Mucosa of rectum (tissue), 2 donors: ENCODE results near the gene TOR1A.
A peak's percentile ranks its signal among the peaks of the same experiment; 100 is the strongest.

ENCODE experiments used
- H3K27ac ChIP-seq, 2 donors: one replicate each; pipeline ENCODE4 v1.7.0; 2013; ENCODE audit warnings: inconsistent platforms in 2 of 2, low read depth in 2 of 2, low read length in 2 of 2
- H3K27me3 ChIP-seq, 2 donors: one replicate each; pipeline ENCODE4 v1.7.0; 2013; ENCODE audit warnings: low read length in 2 of 2; ENCODE audit not compliant: control insufficient read depth in 2 of 2, insufficient read depth in 2 of 2
- H3K36me3 ChIP-seq, 2 donors: one replicate each; pipeline ENCODE4 v1.7.0; 2013; ENCODE audit warnings: low read length in 2 of 2; ENCODE audit not compliant: control insufficient read depth in 2 of 2, insufficient read depth in 2 of 2
- H3K4me1 ChIP-seq, 2 donors: one replicate each; pipeline ENCODE4 v1.7.0; 2013; ENCODE audit warnings: low read length in 2 of 2, mild to moderate bottlenecking in 1 of 2; ENCODE audit not compliant: control insufficient read depth in 2 of 2, insufficient read depth in 2 of 2
- H3K4me3 ChIP-seq, 2 donors: one replicate each; pipeline ENCODE4 v1.7.0; 2013; ENCODE audit warnings: low read length in 2 of 2
- H3K9ac ChIP-seq, 2 donors: one replicate each; pipeline ENCODE4 v1.7.0; 2013; ENCODE audit warnings: low read length in 2 of 2, low read depth in 1 of 2, mild to moderate bottlenecking in 1 of 2
- H3K9me3 ChIP-seq, 2 donors: one replicate each; pipeline ENCODE4 v1.7.0; 2013; ENCODE audit warnings: low read length in 2 of 2; ENCODE audit not compliant: control insufficient read depth in 2 of 2
- donor health status: healthy.
- donor health status: Normal muscosa, but diverticular disease.

The TOR1A gene

GRCh38 chr9:129823935-129824601, at the start of gene TOR1A:
TSS of gene TOR1A (minus strand) at chr9:129824136. CDS start at chr9:129824085, 51 bp downstream.
- Histone ChIP-seq H3K9ac (peak within 1 kb of the TSS; percentile 72 to 79), H3K27me3 (no peaks in the 10 kb centered on the region), H3K36me3 (peaks cover 22 to 37% of the 10 kb centered on the region in 2 donors), H3K27ac (peak within 1 kb of the TSS; percentile 57 to 76), H3K9me3 (no peaks in the 10 kb centered on the region), H3K4me3 (peak within 1 kb of the TSS; percentile 79 to 94), H3K4me1 (peaks cover 3 to 7% of the 10 kb centered on the region in 2 donors)

GRCh38 chr9:129871046-129871445, 47.1 kb upstream of the TOR1A start:
- Histone ChIP-seq H3K27me3 (no peaks in the 10 kb centered on the region), H3K4me3 (no peak overlapping the region), H3K4me1 (no peaks in the 10 kb centered on the region), H3K36me3 (peaks cover 22 to 28% of the 10 kb centered on the region in 2 donors), H3K9ac (no peak overlapping the region), H3K9me3 (no peaks in the 10 kb centered on the region), H3K27ac (no peak overlapping the region)

GRCh38 chr9:129869585-129870501, 45.9 kb upstream of the TOR1A start:
- peaks cover 18 to 23% of the 10 kb centered on the region in 2 donors for H3K36me3 ChIP-seq
- no peaks in the 10 kb centered on the region for H3K4me1 ChIP-seq
- H3K4me3 ChIP-seq: no peak overlapping the region

GRCh38 chr9:129868872-129869486, 45.0 kb upstream of the TOR1A start:
- Histone ChIP-seq H3K27ac (peak overlapping the region in 1 of 2 donors; percentile 65), H3K4me3 (no peak overlapping the region), H3K9me3 (no peaks in the 10 kb centered on the region), H3K27me3 (no peaks in the 10 kb centered on the region), H3K4me1 (no peaks in the 10 kb centered on the region), H3K9ac (no peak overlapping the region), H3K36me3 (peaks cover 14 to 16% of the 10 kb centered on the region in 2 donors)

More at GRCh38 chr9:129869585-129870501, 45.9 kb upstream of the TOR1A start:
- Histone ChIP-seq H3K9me3 (no peaks in the 10 kb centered on the region), H3K27ac (peak overlapping the region in 1 of 2 donors; percentile 65), H3K27me3 (no peaks in the 10 kb centered on the region), H3K9ac (no peak overlapping the region)

- no peak overlapping the region for H3K9ac ChIP-seq
- H3K4me3 ChIP-seq: no peak overlapping the region
- H3K36me3 ChIP-seq: peaks cover 14 to 16% of the 10 kb centered on the region in 2 donors
- no peaks in the 10 kb centered on the region for H3K27me3 ChIP-seq
- peak overlapping the region in 1 of 2 donors; percentile 43 for H3K27ac ChIP-seq
- no peaks in the 10 kb centered on the region for H3K4me1 ChIP-seq
- no peaks in the 10 kb centered on the region for H3K9me3 ChIP-seq
Observed at GRCh38 chr9:129868023-129868871, 44.3 kb upstream of the TOR1A start.

GRCh38 chr9:129867136-129868022, 43.4 kb upstream of the TOR1A start:
- Histone ChIP-seq H3K27me3 (no peaks in the 10 kb centered on the region), H3K27ac (no peak overlapping the region), H3K9ac (no peak overlapping the region), H3K4me3 (no peak overlapping the region), H3K36me3 (peaks cover 14 to 16% of the 10 kb centered on the region in 2 donors), H3K4me1 (no peaks in the 10 kb centered on the region), H3K9me3 (no peaks in the 10 kb centered on the region)

GRCh38 chr9:129866394-129867135, 42.6 kb upstream of the TOR1A start:
- no peak overlapping the region for H3K4me3 ChIP-seq
- H3K4me1 ChIP-seq: no peaks in the 10 kb centered on the region
- no peak overlapping the region for H3K9ac ChIP-seq
- H3K27me3 ChIP-seq: no peaks in the 10 kb centered on the region
- no peak overlapping the region for H3K27ac ChIP-seq
- peaks cover 19 to 22% of the 10 kb centered on the region in 2 donors for H3K36me3 ChIP-seq
- H3K9me3 ChIP-seq: no peaks in the 10 kb centered on the region

- H3K27ac ChIP-seq: no peak overlapping the region
- peaks cover 26% of the 10 kb centered on the region in 2 donors for H3K36me3 ChIP-seq
- H3K9me3 ChIP-seq: no peaks in the 10 kb centered on the region
- no peak overlapping the region for H3K9ac ChIP-seq
- H3K27me3 ChIP-seq: no peaks in the 10 kb centered on the region
- H3K4me1 ChIP-seq: no peaks in the 10 kb centered on the region
- H3K4me3 ChIP-seq: no peak overlapping the region
Observed at GRCh38 chr9:129865668-129866320, 41.9 kb upstream of the TOR1A start.
